Sigmoid colon (tissue), 7 donors: ENCODE measurements around the gene TMEM184B. TPM values are rescaled to one million over a fixed set of nuclear protein-coding genes. Genes with fewer than 3 reads are reported as not detected.
"Not testable (repeated sequence)": the region's sequence is repeated elsewhere in the genome, so short reads cannot be mapped to it uniquely, and the experiment has no call there.

ENCODE experiments used
- DNase-seq: peaks from one replicate; pipeline ENCODE4 v3.0.0-alpha.2; 2019
- H3K27ac ChIP-seq, 4 donors: fragments of 200-600 bp; sonication (generic); one replicate each; pipeline ENCODE4 v1.5.1; 2016 to 2019; ENCODE audit warnings: mild to moderate bottlenecking in 1 of 4
- H3K27me3 ChIP-seq, 3 donors: fragments of 200-600 bp; sonication (generic); one replicate each; pipeline ENCODE4 v1.5.1; 2019; ENCODE audit warnings: mild to moderate bottlenecking in 1 of 3
- H3K36me3 ChIP-seq, 4 donors: fragments of 200-600 bp; sonication (generic); one replicate each; pipeline ENCODE4 v1.5.1; 2016 to 2019
- H3K4me1 ChIP-seq, 4 donors: fragments of 200-600 bp; sonication (generic); one replicate each; pipeline ENCODE4 v1.5.1; 2017 to 2019
- H3K4me3 ChIP-seq, 4 donors: fragments of 200-600 bp; sonication (generic); one replicate each; pipeline ENCODE4 v1.5.1; 2017 to 2019; ENCODE audit warnings: mild to moderate bottlenecking in 2 of 4, moderate library complexity in 1 of 4
- H3K9me3 ChIP-seq, 4 donors: fragments of 200-600 bp in 3 of 4; sonication (generic) in 3 of 4; one replicate each; pipeline versions ENCODE4 v1.5.1 to v1.6.1; 2013 to 2019
- EP300 ChIP-seq, 4 donors: sonication (generic); formaldehyde crosslinking; IDR thresholded peaks; one replicate each; pipeline ENCODE4 v1.6.1; 2017; ENCODE audit warnings: antibody characterized with exemption in 4 of 4
- POLR2A ChIP-seq, 2 donors: fragments of 450-650 bp; IDR thresholded peaks; one replicate each; pipeline ENCODE4 v1.6.1; 2016; ENCODE audit warnings: antibody characterized with exemption in 2 of 2, mild to moderate bottlenecking in 2 of 2, moderate library complexity in 2 of 2
- POLR2AphosphoS5 ChIP-seq, 4 donors: sonication (generic); formaldehyde crosslinking; IDR thresholded peaks; one replicate each; pipeline ENCODE4 v1.6.1; 2017; ENCODE audit warnings: antibody characterized with exemption in 4 of 4
- WGBS, 2 donors: extraction: QIAGEN DNeasy Blood & Tissue Kit; methylation state at CpG; one replicate each; pipeline ENCODE4 v1.1.7; 2013; 5-methylcytosine and 5-hydroxymethylcytosine counted together
- intact Hi-C: fragments of 100-400 bp; cut with DNase I; formaldehyde crosslinking; loops from one replicate; pipeline ENCODE4 v1.15.1; 2023
- polyA plus RNA-seq, 3 donors: library from polyadenylated mRNA; stranded (reverse); fragments of 200-250 nt; gene quantifications; one replicate each; pipeline ENCODE4 v1.2.3, GENCODE V29; 2013
- total RNA-seq, 4 donors: library from RNA; depleted of rRNA; stranded (reverse); fragments of >200 nt; gene quantifications; one replicate each; pipeline ENCODE4 v1.1.0, GENCODE V29; 2016
- TF ChIP-seq, protein P1 (sequence below), 4 experiments: fragments of 450-650 bp in 3 of 4; fragments of 200-600 bp in 1 of 4; IDR thresholded peaks; one replicate each; pipeline ENCODE4 v1.5.1; 2016 to 2019; ENCODE audit warnings: antibody characterized with exemption in 4 of 4, mild to moderate bottlenecking in 3 of 4, moderate library complexity in 2 of 4
- donor health status: healthy with polysubstance abuse.
- donor health status: Bipolar disorder and iron deficiency.
- donor health status: healthy.

TMEM184B gene
- total and polyA plus RNA-seq, 7 donors = 7.2 to 96.4 (median 42.6) TPM

DNA sequence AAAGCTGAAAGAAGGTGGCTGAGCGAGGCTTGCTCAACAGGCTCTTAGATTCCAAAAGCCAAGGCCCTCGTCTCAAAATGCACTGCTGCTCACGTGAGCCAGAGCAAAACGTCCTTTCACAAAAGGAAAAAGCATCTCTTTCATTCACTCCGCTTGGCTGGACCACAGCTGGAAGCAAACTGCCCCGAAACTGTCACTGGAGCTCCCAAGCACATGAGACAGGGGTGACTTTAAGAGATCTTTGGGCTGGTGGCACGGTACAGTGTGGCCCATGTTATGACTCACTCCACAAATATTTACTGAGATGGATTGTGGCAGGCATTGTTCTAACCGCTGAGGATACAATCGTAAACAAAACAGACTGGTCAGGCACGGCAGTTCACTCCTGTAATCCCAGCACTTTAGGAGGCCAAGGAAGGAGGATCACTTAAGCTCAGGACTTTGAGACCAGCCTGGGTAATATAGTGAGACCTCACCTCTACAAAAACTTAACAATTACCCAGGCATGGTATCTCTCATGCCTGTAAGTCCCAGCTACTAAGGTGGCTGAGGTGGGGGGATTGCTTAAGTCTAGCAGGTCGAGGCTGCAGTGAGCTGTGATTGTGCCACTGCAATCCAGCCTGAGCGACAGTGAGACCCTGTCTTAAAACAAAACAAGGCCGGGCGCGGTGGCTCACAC is 94.7 kb downstream of the TMEM184B start:
- WGBS, 2 donors = 36 to 64% methylated on average over 15 of the region's 15 CpGs
- intact Hi-C loops = loop anchor here (2.0 kb wide), 1 partner anchor 107 kb away; no protein-coding TSS in a partner anchor
- H3K4me3 ChIP-seq = no peak overlapping the region
- no peaks in the 10 kb centered on the region for H3K9me3 ChIP-seq
- peak; percentile 82 for DNase-seq
- peaks cover 0 to 42% (median 29%) of the 10 kb centered on the region in 4 donors for H3K4me1 ChIP-seq
- H3K27me3 ChIP-seq = no peaks in the 10 kb centered on the region
- peak overlapping the region; percentile 76 to 87 (median 78) for H3K27ac ChIP-seq
- no peaks in the 10 kb centered on the region for H3K36me3 ChIP-seq
- TF ChIP-seq, protein P1, sequence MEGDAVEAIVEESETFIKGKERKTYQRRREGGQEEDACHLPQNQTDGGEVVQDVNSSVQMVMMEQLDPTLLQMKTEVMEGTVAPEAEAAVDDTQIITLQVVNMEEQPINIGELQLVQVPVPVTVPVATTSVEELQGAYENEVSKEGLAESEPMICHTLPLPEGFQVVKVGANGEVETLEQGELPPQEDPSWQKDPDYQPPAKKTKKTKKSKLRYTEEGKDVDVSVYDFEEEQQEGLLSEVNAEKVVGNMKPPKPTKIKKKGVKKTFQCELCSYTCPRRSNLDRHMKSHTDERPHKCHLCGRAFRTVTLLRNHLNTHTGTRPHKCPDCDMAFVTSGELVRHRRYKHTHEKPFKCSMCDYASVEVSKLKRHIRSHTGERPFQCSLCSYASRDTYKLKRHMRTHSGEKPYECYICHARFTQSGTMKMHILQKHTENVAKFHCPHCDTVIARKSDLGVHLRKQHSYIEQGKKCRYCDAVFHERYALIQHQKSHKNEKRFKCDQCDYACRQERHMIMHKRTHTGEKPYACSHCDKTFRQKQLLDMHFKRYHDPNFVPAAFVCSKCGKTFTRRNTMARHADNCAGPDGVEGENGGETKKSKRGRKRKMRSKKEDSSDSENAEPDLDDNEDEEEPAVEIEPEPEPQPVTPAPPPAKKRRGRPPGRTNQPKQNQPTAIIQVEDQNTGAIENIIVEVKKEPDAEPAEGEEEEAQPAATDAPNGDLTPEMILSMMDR (IDR thresholded peaks at IDR 0.05) = no peak
- TF ChIP-seq POLR2A (IDR thresholded peaks at IDR 0.05) = no peak
- peak in 2 of 4 donors; percentile 39 to 75 for TF ChIP-seq POLR2AphosphoS5 (IDR thresholded peaks at IDR 0.05)
- TF ChIP-seq EP300 (IDR thresholded peaks at IDR 0.05) = peak in 1 of 4 donors; percentile 83

DNA sequence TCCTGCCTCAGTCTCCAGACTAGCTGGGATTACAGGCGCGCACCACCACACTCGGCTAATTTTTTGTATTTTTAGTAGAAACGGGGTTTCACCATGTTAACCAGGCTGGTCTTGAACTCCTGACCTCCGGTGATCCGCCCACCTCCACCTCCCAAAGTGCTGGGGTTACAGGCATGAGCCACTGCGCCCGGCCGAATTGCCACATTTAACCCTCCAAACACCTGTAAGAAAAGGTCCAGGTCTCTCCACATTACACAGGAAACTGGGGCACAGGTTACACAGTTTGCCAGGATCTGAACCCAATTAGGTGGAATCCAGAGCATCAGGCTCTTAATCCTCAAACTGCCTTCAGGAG is 95.3 kb downstream of the TMEM184B start:
- intact Hi-C loops = loop anchor here (2.0 kb wide), 1 partner anchor 107 kb away; no protein-coding TSS in a partner anchor
- not testable (repeated sequence) for DNase-seq
- peak overlapping the region; percentile 76 to 87 (median 78) for H3K27ac ChIP-seq

DNA sequence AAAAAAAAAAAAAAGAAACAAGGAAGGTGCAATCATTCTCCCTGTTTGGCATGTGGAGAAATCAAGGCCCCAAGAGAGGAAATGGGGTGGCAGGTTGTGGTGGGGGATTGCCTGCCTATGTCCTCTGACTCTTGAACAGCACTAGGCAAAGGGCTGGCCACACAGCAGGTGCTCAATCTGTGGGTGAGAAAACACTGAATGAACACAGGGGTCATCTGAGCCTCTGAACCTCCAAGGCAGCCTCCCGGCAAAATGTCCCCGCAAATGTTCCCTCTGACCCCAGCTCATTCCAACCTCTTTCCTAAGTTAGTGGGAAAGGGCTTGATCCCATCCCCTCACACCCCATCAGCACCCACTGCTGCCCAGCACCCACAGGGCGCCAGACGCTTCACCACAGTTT is 95.8 kb downstream of the TMEM184B start:
- Histone ChIP-seq H3K4me1 (peaks cover 0 to 40% (median 29%) of the 10 kb centered on the region in 4 donors), H3K27me3 (no peaks in the 10 kb centered on the region), H3K4me3 (no peak overlapping the region), H3K27ac (peak overlapping the region; percentile 76 to 87 (median 78)), H3K9me3 (no peaks in the 10 kb centered on the region), H3K36me3 (no peaks in the 10 kb centered on the region)
- intact Hi-C loops = loop anchor here (2.0 kb wide), 1 partner anchor 106 kb away; no protein-coding TSS in a partner anchor
- DNase-seq = peak; percentile 38
- TF ChIP-seq POLR2AphosphoS5 (IDR thresholded peaks at IDR 0.05) = no peak
- 94 to 96% methylated on average over 4 of the region's 4 CpGs for WGBS, 2 donors

More for the DNA sequence above, 95.3 kb downstream of the TMEM184B start:
- WGBS, 2 donors = 44 to 75% methylated on average over 9 of the region's 9 CpGs
- not testable (repeated sequence) for H3K9me3 ChIP-seq, H3K27me3 ChIP-seq, H3K4me3 ChIP-seq, H3K36me3 ChIP-seq
- peaks cover 0 to 42% (median 29%) of the 10 kb centered on the region in 4 donors for H3K4me1 ChIP-seq

DNA sequence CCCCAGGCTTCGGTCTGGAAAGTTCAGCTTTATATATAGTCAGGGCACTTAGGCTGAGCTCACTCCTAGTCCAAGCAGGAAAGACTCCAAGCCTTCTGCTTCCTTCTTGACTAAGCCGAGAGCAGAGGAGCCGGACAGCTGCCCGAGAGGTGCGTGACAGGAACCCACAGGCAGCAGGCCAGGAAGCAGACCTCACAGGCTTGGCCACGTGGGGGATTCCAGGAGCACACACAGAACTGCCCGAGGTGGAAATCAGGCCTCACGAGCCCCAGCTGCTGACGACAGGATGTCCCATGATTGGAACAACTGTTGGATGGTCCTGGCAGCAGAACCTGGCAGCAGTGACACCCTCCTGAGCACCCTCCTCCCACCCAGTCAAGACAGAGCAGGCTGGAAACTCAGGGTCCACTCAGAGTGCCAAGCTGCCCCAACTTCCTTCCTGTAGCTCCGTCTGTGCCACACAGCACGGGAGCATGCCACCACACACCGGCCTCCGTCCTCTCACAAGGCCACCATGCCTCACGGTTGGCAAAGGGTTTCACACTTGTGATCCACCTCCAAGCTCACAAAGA is 96.6 kb downstream of the TMEM184B start:
- intact Hi-C loops = loop anchor here (2.0 kb wide), 1 partner anchor 105 kb away; no protein-coding TSS in a partner anchor
- DNase-seq = peak; percentile 91
- Histone ChIP-seq H3K27ac (peak overlapping the region; percentile 76 to 87 (median 78)), H3K4me1 (peaks cover 0 to 39% (median 27%) of the 10 kb centered on the region in 4 donors), H3K4me3 (no peak overlapping the region), H3K36me3 (no peaks in the 10 kb centered on the region), H3K27me3 (no peaks in the 10 kb centered on the region), H3K9me3 (no peaks in the 10 kb centered on the region)
- 52 to 74% methylated on average over 14 of the region's 14 CpGs for WGBS, 2 donors
- TF ChIP-seq POLR2A (IDR thresholded peaks at IDR 0.05) (no peak), POLR2AphosphoS5 (IDR thresholded peaks at IDR 0.05) (peak; percentile 22 to 79 (median 46)), EP300 (IDR thresholded peaks at IDR 0.05) (peak in 2 of 4 donors; percentile 68 to 84)

DNA sequence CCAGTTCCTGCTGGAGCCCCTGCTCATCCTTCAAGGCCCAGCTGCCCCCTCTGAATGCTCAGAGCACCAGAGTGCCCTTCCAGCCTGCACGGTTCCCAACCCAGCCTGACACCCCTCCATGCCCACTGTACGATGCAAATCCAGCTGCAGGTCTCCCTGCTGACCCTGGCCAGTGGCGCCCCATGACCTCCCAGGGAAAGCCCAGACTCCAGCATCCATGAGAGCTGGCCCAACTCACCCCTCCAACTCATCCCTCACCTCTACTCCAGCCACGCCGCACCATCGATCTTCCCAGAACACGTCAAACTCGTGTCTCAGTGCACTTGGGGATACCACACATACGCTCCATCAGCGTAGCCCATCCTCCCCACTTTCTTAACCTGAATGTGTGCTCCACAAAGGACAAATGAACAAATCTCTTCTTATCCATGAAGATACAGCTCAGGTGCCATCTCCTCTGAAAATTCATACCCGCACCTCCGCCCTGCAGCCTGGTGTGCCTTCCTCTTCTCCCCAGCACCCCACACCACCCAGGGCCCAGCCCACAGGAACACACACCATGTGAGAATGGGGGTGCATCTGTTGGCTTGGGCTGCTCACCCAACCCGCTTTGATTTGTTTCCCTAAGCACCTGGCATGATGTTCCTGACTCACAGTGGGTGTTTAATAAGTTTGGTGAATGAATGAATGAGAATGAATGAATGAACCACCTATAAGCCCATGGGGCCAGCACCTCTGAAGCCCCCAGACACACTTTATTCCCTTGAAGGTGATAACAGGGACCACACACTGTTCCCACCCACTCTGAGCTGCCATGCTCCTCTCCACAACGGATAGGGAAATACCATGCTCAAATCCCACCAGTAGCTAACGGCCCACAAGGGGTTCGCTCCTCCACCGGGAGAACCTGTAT is 97.3 kb downstream of the TMEM184B start:
- no peak for TF ChIP-seq EP300 (IDR thresholded peaks at IDR 0.05)
- TF ChIP-seq, protein P1 (IDR thresholded peaks at IDR 0.05) = no peak
- no peak for TF ChIP-seq POLR2A (IDR thresholded peaks at IDR 0.05)
- TF ChIP-seq POLR2AphosphoS5 (IDR thresholded peaks at IDR 0.05) = no peak
- intact Hi-C loops = loop anchor here (2.0 kb wide), 1 partner anchor 105 kb away; no protein-coding TSS in a partner anchor
- DNase-seq = peak; percentile 60
- Histone ChIP-seq H3K9me3 (no peaks in the 10 kb centered on the region), H3K27me3 (no peaks in the 10 kb centered on the region), H3K27ac (peak overlapping the region in 3 of 4 donors; percentile 76 to 87 (median 77)), H3K36me3 (no peaks in the 10 kb centered on the region), H3K4me1 (peaks cover 0 to 31% (median 19%) of the 10 kb centered on the region in 4 donors), H3K4me3 (no peak overlapping the region)
- 93 to 96% methylated on average over 17 of the region's 17 CpGs for WGBS, 2 donors
